Keratinocyte (primary cell): ENCODE measurements around the gene AKT1S1. TPM values are rescaled to one million over a fixed set of nuclear protein-coding genes. Genes with fewer than 3 reads are reported as not detected.

ENCODE experiments used
- DNase-seq: peaks from one replicate; pipeline ENCODE4 v3.0.0-alpha.2; 2011; ENCODE audit warnings: low read depth, missing footprints, low spot score
- FAIRE-seq: peaks from 2 replicates; lab custom pipeline; 2011; peaks lifted over from hg19 to GRCh38; lab: Jason Lieb, UNC
- H2AFZ ChIP-seq: 2 replicates; pipeline ENCODE4 v1.6.0; 2012; ENCODE audit warnings: low read length, control low read depth, inconsistent platforms; ENCODE audit not compliant: control insufficient read depth
- H3K27ac ChIP-seq: 2 replicates; pipeline ENCODE4 v1.5.1; 2011; ENCODE audit warnings: low read length; ENCODE audit not compliant: control insufficient read depth, insufficient read depth
- H3K27me3 ChIP-seq: 3 replicates; pipeline ENCODE4 v1.6.0; 2011; ENCODE audit warnings: low read length; ENCODE audit not compliant: control insufficient read depth, insufficient read depth; ENCODE audit errors: extremely low read depth
- H3K36me3 ChIP-seq, 2 experiments: 2 replicates in 1 of 2; 3 replicates in 1 of 2; pipeline ENCODE4 v1.5.1; 2011; ENCODE audit warnings: low read length in 2 of 2, mild to moderate bottlenecking in 1 of 2; ENCODE audit not compliant: control insufficient read depth in 2 of 2, insufficient read depth in 2 of 2; ENCODE audit errors: extremely low read depth in 1 of 2
- H3K4me1 ChIP-seq: 3 replicates; pipeline ENCODE4 v1.5.1; 2011; ENCODE audit warnings: low read length; ENCODE audit not compliant: control insufficient read depth, insufficient read depth; ENCODE audit errors: extremely low read depth
- H3K4me2 ChIP-seq: 3 replicates; pipeline ENCODE4 v1.6.0; 2011; ENCODE audit warnings: low read depth, low read length; ENCODE audit not compliant: control insufficient read depth, insufficient read depth; ENCODE audit errors: extremely low read depth
- H3K4me3 ChIP-seq, 3 experiments: fragments of 200-600 bp in 1 of 3; sonication (generic) in 1 of 3; 2 replicates in 2 of 3; 3 replicates in 1 of 3; pipeline ENCODE4 v1.5.1; 2011 to 2016; ENCODE audit warnings: low read length in 3 of 3, mild to moderate bottlenecking in 3 of 3, control low read depth in 2 of 3, inconsistent platforms in 1 of 3, low read depth in 1 of 3, mixed read lengths in 1 of 3, mixed run types in 1 of 3, moderate library complexity in 1 of 3; ENCODE audit not compliant: control insufficient read depth in 2 of 3, insufficient read depth in 2 of 3; ENCODE audit errors: extremely low read depth in 1 of 3
- H3K79me2 ChIP-seq: 2 replicates; pipeline ENCODE4 v1.6.0; 2012; ENCODE audit warnings: low read length; ENCODE audit not compliant: control insufficient read depth, insufficient read depth
- H3K9ac ChIP-seq: 3 replicates; pipeline ENCODE4 v1.6.0; 2011; ENCODE audit warnings: low read length; ENCODE audit not compliant: control insufficient read depth, insufficient read depth; ENCODE audit errors: extremely low read depth
- H3K9me1 ChIP-seq: 3 replicates; pipeline ENCODE4 v1.6.0; 2011; ENCODE audit warnings: low read length; ENCODE audit not compliant: control insufficient read depth, insufficient read depth; ENCODE audit errors: extremely low read depth
- H3K9me3 ChIP-seq: 2 replicates; pipeline ENCODE4 v1.5.1; 2012; ENCODE audit warnings: low read depth, low read length; ENCODE audit not compliant: control insufficient read depth
- H4K20me1 ChIP-seq: 3 replicates; pipeline ENCODE4 v1.6.0; 2011; ENCODE audit warnings: low read length; ENCODE audit not compliant: control insufficient read depth, insufficient read depth; ENCODE audit errors: extremely low read depth
- EZH2 ChIP-seq: IDR thresholded peaks from one replicate; pipeline ENCODE4 v1.6.1; 2012; ENCODE audit warnings: inconsistent platforms, mild to moderate bottlenecking, low read length, moderate library complexity
- dilution Hi-C: fragments of 300-500 bp; cut with MboI; formaldehyde crosslinking; loops from one replicate; pipeline ENCODE4 v1.7.0; 2020; ENCODE audit warnings: low sequenced_read_pairs; ENCODE audit not compliant: extremely low pct_ligation_motif_present
- polyA plus RNA-seq, 5 experiments: library from polyadenylated mRNA; depleted of rRNA in 3 of 5; stranded (reverse) in 3 of 5; stranded (forward) in 1 of 5; unstranded in 1 of 5; fragments of >200 nt; gene quantifications; 1 replicate in 1 of 5; 2 replicates in 3 of 5; 3 replicates in 1 of 5; pipeline versions ENCODE4 v1.2.1 to v1.2.3, GENCODE V29; 2011 to 2012; ENCODE audit warnings: missing spikeins in 2 of 5, low read depth in 1 of 5, low replicate concordance in 1 of 5
- TF ChIP-seq, protein P1 (sequence below), 3 experiments: IDR thresholded peaks in 1 of 3; conservative IDR thresholded peaks in 1 of 3; optimal IDR thresholded peaks in 1 of 3; 2 replicates in 2 of 3; 3 replicates in 1 of 3; pipeline versions ENCODE3 to v1.5.1; 2011; ENCODE audit warnings: low read length in 3 of 3, mild to moderate bottlenecking in 3 of 3, moderate library complexity in 2 of 3, control low read depth in 1 of 3, inconsistent platforms in 1 of 3; ENCODE audit not compliant: insufficient read depth in 2 of 3; ENCODE audit errors: extremely low read depth in 1 of 3

Gene AKT1S1
- polyA plus RNA-seq, 1 donor (not counting 4 experiments of a cell fraction or from before 2014, with no cell fraction given): 27.2 TPM

DNA sequence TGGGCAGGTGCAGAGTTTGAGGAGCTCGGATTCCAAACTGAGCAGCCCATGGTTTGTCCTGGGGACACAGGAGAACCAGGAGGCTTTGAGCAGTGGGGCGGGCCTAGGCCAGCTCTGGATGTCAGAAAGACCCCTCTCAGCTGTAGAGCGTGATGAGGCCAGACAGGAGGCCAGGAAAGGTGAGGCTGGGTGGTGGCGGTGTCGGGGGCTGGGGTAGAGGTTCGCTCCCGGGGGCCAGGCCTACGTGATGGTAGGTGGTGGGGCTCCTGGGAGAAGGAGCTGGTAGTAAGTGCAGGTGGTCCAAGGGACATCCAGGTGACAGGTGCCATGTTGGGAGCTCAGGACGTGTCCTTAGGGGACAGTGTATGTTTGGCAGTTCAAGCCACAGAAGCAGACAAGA lies 39.7 kb downstream of the AKT1S1 start:
- no peak overlapping the region for H3K4me2 ChIP-seq
- peaks cover 11 to 32% of the 10 kb centered on the region in 2 experiments for H3K36me3 ChIP-seq
- no peak overlapping the region for H3K9ac ChIP-seq
- no peaks in the 10 kb centered on the region for H3K27me3 ChIP-seq
- no peaks in the 10 kb centered on the region for H3K4me1 ChIP-seq
- no peaks in the 10 kb centered on the region for H3K9me1 ChIP-seq
- H4K20me1 ChIP-seq: no peaks in the 10 kb centered on the region
- FAIRE-seq (no peak), DNase-seq (no peak)
- TF ChIP-seq, protein P1, sequence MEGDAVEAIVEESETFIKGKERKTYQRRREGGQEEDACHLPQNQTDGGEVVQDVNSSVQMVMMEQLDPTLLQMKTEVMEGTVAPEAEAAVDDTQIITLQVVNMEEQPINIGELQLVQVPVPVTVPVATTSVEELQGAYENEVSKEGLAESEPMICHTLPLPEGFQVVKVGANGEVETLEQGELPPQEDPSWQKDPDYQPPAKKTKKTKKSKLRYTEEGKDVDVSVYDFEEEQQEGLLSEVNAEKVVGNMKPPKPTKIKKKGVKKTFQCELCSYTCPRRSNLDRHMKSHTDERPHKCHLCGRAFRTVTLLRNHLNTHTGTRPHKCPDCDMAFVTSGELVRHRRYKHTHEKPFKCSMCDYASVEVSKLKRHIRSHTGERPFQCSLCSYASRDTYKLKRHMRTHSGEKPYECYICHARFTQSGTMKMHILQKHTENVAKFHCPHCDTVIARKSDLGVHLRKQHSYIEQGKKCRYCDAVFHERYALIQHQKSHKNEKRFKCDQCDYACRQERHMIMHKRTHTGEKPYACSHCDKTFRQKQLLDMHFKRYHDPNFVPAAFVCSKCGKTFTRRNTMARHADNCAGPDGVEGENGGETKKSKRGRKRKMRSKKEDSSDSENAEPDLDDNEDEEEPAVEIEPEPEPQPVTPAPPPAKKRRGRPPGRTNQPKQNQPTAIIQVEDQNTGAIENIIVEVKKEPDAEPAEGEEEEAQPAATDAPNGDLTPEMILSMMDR (optimal IDR thresholded peaks at IDR 0.05 in 1 of 3, IDR thresholded peaks at IDR 0.05 in 1 of 3, conservative IDR thresholded peaks at IDR 0.05 in 1 of 3; ENCODE audit: extremely low read depth in 1 of 3, insufficient read depth in 2 of 3, low read length in 3 of 3): no peak
- no peak for TF ChIP-seq EZH2
- no peak overlapping the region for H3K27ac ChIP-seq
- H3K79me2 ChIP-seq: no peaks in the 10 kb centered on the region
- no peaks in the 10 kb centered on the region for H3K9me3 ChIP-seq
- dilution Hi-C loops: no loop called here
- H2AFZ ChIP-seq: no peak overlapping the region
- no peak overlapping the region for H3K4me3 ChIP-seq

DNA sequence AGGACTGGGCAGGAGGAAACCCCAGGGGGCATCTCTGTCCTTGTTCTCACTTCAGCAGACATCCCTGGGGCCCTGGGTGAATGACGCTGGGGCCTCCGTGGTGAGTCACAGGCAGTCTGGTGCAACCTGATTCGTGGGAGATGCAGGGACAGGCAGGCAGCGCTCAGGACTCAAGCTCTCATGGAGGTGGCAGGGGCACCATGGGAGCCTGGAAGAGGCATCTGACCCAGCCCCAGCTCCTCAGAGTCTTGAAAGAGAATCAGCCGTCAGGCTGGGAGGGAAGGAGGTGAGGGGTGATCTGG lies 40.2 kb downstream of the AKT1S1 start:
- no peak for FAIRE-seq
- Histone ChIP-seq H3K27ac (no peak overlapping the region), H3K4me2 (no peak overlapping the region), H3K9ac (no peak overlapping the region), H3K27me3 (no peaks in the 10 kb centered on the region), H4K20me1 (no peaks in the 10 kb centered on the region), H3K36me3 (peaks cover 11 to 35% of the 10 kb centered on the region in 2 experiments), H2AFZ (no peak overlapping the region), H3K4me1 (no peaks in the 10 kb centered on the region), H3K4me3 (no peak overlapping the region), H3K9me1 (no peaks in the 10 kb centered on the region), H3K9me3 (no peaks in the 10 kb centered on the region), H3K79me2 (no peaks in the 10 kb centered on the region)
- no peak for DNase-seq
- TF ChIP-seq, protein P1 (optimal IDR thresholded peaks at IDR 0.05 in 1 of 3, IDR thresholded peaks at IDR 0.05 in 1 of 3, conservative IDR thresholded peaks at IDR 0.05 in 1 of 3; ENCODE audit: extremely low read depth in 1 of 3, insufficient read depth in 2 of 3, low read length in 3 of 3): no peak
- TF ChIP-seq EZH2: no peak
- dilution Hi-C loops: no loop called here
